ENCODE data around the gene SAMD8. TPM values are rescaled to one million over a fixed set of nuclear protein-coding genes. Genes with fewer than 3 reads are reported as not detected.

SAMD8 gene
- total RNA-seq, 4 donors from 2014 or later: 19.9 to 36.8 (median 28.4) TPM

GRCh38 chr10:75121322-75121721 lies 9.9 kb downstream of the SAMD8 start:
- Histone ChIP-seq H3K27ac (no peak overlapping the region), H3K27me3 (no peaks in the 10 kb centered on the region), H3K4me1 (peaks cover 13 to 31% of the 10 kb centered on the region in 2 donors), H3K9me3 (no peaks in the 10 kb centered on the region), H3K4me3 (replicated peaks in 1 of 3) (no peak overlapping the region), H3K36me3 (no peaks in the 10 kb centered on the region)
- 50 to 73% methylated on average over 1 of the region's 1 CpG for WGBS, 2 donors
- no peak for TF ChIP-seq POLR2A (IDR thresholded peaks at IDR 0.05)
- TF ChIP-seq CTCF (IDR thresholded peaks at IDR 0.05): no peak
- intact Hi-C loops (cut with DNase I): no loop called here
- no peak for DNase-seq

- Histone ChIP-seq H3K27ac (no peak overlapping the region), H3K36me3 (no peaks in the 10 kb centered on the region), H3K9me3 (no peaks in the 10 kb centered on the region), H3K27me3 (no peaks in the 10 kb centered on the region), H3K4me3 (replicated peaks in 1 of 3) (no peak overlapping the region), H3K4me1 (peaks cover 13 to 31% of the 10 kb centered on the region in 2 donors)
- no peak for DNase-seq
- intact Hi-C loops (cut with DNase I): no loop called here
- WGBS, 2 donors: 92 to 97% methylated on average over 4 of the region's 4 CpGs
- TF ChIP-seq CTCF (IDR thresholded peaks at IDR 0.05): no peak
- no peak for TF ChIP-seq POLR2A (IDR thresholded peaks at IDR 0.05)
These were observed 11.0 kb downstream of the SAMD8 start for GRCh38 chr10:75122505-75122904.

GRCh38 chr10:75123088-75123682 lies 11.7 kb downstream of the SAMD8 start:
- no peak overlapping the region for H3K27ac ChIP-seq
- no peak for DNase-seq
- WGBS, 2 donors: 91 to 96% methylated on average over 4 of the region's 4 CpGs
- H3K9me3 ChIP-seq: no peaks in the 10 kb centered on the region
- no peaks in the 10 kb centered on the region for H3K36me3 ChIP-seq
- no peak overlapping the region for H3K4me3 ChIP-seq (replicated peaks in 1 of 3)
- H3K27me3 ChIP-seq: no peaks in the 10 kb centered on the region
- intact Hi-C loops (cut with DNase I): no loop called here
- no peak for TF ChIP-seq POLR2A (IDR thresholded peaks at IDR 0.05)
- TF ChIP-seq CTCF (IDR thresholded peaks at IDR 0.05): no peak
- peaks cover 13 to 27% of the 10 kb centered on the region in 2 donors for H3K4me1 ChIP-seq

- intact Hi-C loops (cut with DNase I): no loop called here
These were observed 14.8 kb downstream of the SAMD8 start for GRCh38 chr10:75126277-75126676.

More at GRCh38 chr10:75126277-75126676, 14.8 kb downstream of the SAMD8 start:
- TF ChIP-seq POLR2A (IDR thresholded peaks at IDR 0.05): no peak
- no peak for TF ChIP-seq CTCF (IDR thresholded peaks at IDR 0.05)
- Histone ChIP-seq H3K27me3 (no peaks in the 10 kb centered on the region), H3K4me1 (peaks cover 13 to 19% of the 10 kb centered on the region in 2 donors), H3K36me3 (no peaks in the 10 kb centered on the region), H3K4me3 (replicated peaks in 1 of 3) (no peak overlapping the region), H3K27ac (no peak overlapping the region), H3K9me3 (no peaks in the 10 kb centered on the region)
- DNase-seq: no peak
- WGBS, 2 donors: 94 to 98% methylated on average over 2 of the region's 2 CpGs

Data from thyroid gland (tissue), 4 donors.